GM21825 (cell line): ENCODE data around the gene CFAP99.

Experiments used
- ATAC-seq: cut with Tn5 transposase; IDR thresholded peaks from one replicate; pipeline ENCODE4 v1.9.1; 2021; ENCODE audit warnings: mild to moderate bottlenecking, moderate library complexity; ENCODE audit not compliant: unreplicated experiment

The CFAP99 gene

DNA sequence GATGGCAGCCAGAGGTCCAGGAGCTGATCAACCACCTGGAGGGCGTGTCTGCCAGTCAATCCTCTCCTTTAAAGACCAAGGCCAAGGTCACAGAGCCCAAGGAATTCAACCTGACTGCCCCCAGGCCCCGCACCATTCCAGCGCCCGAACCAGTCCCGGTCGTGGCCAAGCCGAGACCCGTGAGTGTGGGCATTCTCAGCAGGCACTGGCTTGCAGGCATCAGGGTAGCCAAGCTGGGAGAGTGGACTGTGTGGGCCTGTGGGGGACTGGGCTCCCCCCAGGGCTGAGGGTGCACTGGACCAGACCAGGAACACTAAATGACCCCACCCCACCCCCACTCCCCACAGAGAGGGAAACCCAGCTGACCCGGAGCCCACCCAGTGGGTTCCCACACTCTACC lies 26.4 kb downstream of the CFAP99 start:
- no peak for ATAC-seq

DNA sequence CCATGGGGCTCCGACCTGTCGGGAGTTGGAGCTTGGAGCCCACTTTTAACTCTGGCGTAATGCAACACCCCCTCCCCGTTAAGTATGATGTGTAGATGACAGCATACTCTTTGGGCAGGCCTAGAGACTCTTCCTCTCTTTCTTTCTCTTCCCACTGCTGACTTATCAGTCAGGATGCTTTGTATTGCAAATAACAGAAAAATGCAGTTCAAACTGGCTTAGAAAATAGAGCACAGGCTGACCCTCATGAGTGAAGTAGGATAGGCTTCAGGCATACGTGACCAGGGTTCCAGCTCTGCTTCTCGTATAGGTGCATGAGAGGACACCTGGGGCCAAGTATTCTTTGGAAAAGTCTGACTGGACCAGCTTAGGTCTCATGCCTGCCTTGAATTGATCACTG lies 26.8 kb downstream of the CFAP99 start:
- no peak for ATAC-seq

- no peak for ATAC-seq
Measured at GRCh38 chr4:2446656-2447564, 28.2 kb downstream of the CFAP99 start.

DNA sequence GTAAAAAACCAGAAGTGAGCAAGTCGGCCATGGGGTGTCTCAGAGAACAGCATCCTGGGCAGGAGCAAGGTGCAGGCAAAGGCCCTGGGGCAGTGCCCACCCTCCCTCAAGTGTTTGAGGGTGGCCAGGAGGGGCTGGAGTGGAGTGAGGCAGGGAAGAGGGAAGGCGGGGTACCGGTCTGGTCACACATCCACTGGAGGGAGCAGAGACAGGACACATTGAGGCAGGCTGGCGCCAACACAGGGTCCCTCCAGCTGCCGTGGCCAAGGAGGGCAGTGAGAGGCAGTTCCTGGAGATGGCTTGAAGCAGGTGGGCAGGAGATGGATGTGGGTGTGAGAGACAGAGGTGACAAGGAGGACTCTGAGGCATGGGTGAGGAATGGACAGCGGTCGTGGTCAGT lies 29.8 kb downstream of the CFAP99 start:
- ATAC-seq: no peak

GRCh38 chr4:2449051-2449450 lies 30.3 kb downstream of the CFAP99 start:
- no peak for ATAC-seq

DNA sequence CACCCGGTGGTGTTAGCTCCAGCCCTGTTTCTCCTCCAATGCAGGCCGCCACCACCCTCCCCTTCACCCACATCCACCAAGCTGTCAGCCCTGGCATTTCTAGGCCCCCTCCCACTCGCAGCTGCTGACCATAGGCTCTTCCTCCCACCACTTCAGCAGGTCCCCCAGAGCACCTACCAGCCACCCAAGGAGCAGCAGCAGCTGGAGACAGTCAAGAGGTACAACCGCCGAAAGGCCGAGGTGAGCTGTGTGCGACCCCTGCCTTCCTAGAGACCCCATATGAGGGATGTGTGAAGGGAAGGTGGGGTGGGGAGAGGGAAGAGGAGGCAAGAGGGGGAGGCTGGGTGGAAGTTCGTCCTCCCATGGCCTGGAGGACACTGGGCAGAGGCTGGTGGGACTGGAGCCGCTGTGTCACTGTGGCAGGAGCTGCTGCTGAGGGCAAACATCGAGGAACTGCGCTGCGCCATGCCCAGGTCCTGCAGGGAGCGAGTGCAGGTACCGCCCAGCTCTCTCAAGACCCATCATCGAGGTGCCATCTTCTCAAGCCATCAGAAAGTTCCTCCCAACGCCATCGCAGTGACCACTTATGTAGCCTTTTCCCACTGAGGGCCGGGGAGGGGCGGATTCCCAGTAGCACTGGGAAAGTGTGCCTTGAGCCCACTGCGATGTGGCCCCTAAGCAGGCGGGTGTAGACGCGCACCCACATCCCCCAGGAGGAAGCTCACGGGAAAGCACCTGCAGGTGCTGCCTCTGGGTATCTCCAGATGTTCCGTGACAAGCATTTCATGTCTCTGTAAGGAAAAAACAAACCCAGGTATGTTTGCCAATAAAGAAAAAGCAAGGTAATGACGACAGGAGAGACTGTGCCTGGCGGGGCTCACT lies 31.0 kb downstream of the CFAP99 start:
- no peak for ATAC-seq

GRCh38 chr4:2450394-2451035 lies 31.8 kb downstream of the CFAP99 start:
- no peak for ATAC-seq

DNA sequence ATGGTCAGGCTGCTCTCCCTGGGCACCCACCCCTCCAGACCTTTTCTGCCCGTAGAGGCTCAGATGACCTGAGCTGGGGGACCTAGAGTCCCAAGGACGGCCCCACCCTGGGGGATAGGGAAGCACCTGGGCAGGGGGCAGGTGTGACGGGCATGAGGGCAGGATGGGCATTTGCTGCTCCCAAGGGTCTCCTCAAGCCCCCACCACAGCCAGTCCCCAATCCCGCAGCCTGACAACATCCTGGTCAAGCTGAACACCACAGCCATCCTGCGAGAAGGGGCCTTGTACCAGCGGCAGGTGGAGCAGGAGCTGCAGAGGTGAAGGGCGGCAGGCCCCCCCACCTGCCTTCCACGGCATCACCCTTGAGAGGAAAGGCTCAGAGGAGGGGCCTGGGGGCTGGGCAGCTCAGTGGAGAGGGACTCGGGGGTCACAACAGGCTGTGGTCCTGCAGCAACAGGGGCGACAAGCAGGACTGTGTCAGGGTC lies 32.3 kb downstream of the CFAP99 start:
- ATAC-seq: no peak

- ATAC-seq: no peak
Measured at GRCh38 chr4:2451821-2452785, 33.3 kb downstream of the CFAP99 start.

- no peak for ATAC-seq
Measured at GRCh38 chr4:2457481-2458295, 38.9 kb downstream of the CFAP99 start.

- ATAC-seq: no peak
Measured at GRCh38 chr4:2458546-2459491, 40.1 kb downstream of the CFAP99 start.

GRCh38 chr4:2459589-2460349 lies 41.0 kb downstream of the CFAP99 start:
- ATAC-seq: no peak

DNA sequence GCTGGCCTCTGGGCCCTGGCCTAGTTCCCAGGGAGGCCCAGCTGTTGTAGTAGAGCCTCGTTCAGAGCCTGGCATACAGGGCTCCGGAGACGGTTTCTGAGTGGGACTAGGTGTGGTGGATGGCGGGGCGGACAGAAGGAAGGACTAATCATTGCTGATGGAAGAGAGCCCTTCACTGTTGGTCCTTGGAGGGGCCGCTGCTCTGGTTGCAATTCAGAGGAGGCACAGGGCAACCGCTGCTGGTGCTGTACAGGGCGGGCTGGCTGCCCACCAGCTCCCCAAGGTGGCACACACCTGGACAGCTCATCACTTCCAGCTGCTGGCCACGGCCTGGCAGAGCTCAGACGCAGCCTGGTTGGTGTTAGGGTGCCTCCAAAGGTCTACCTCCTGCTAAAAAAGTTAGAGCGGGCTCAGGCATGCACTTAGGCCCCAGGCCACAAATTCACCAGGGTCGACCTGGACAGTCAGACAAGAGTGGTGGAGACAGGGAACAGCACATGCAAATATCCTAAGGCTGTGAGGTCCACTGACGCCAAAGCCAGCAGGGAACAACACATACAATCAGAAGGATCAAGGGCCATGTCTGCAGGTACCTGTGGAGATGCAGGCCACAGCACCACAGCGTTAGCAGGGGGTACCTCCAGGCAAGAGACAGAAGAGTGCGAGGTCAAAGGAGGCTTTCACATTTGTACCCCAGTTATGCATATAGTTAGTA lies 42.6 kb downstream of the CFAP99 start:
- ATAC-seq: no peak

GRCh38 chr4:2462218-2462991 lies 43.6 kb downstream of the CFAP99 start:
- ATAC-seq: peak; percentile 69

DNA sequence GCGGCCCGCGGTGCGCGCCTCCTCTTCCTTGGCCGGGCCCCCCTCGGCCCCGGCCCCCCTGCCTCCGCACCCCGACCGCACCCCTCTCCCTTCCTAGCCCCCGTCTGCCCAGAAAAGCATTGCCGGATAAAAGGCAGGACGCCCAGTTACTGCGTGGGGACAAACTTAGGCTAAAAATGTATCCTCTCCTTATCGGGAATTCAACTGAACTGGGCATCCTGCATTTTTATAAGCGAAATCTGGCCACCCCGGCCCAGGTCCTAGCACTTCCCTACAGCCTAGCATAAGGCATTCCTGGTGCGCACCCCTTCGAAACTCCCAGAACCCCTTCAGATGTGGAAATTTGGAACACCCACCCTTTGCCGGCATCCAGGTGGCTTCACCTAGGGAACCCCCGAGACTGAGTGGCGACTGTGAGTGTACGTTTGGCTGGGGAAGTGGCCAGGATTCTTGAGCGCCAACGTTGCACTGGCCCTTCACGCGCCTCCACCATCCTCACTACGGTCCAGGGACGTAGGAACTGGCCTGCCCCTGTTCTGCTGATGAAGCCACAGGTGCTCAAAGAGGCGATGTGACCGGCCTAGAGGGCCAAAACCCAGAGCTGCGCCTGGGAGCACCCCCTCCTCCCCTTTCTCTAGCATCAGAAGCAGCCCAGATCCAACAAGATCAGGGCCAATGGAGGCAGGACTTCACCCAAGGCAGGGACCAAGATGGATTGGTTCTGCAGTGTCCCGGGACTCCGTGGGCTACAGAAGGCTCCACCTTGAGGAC lies 44.4 kb downstream of the CFAP99 start:
- no peak for ATAC-seq
